GM23338 (cell line): ENCODE measurements around the gene GNAI2. TPM values are rescaled to one million over a fixed set of nuclear protein-coding genes. Genes with fewer than 3 reads are reported as not detected.

Experiments used
- ATAC-seq: fragments of 200-7000 bp; cut with Tn5 transposase; 3 replicates; pipeline ENCODE4 v1.9.1; 2020
- DNase-seq: peaks from one replicate; pipeline ENCODE4 v3.0.0-alpha.2; 2015; ENCODE audit warnings: low spot score
- H2AFZ ChIP-seq: fragments of 200-600 bp; sonication (generic); 2 replicates; pipeline ENCODE4 v1.8.0; 2016; ENCODE audit warnings: antibody characterized with exemption, mild to moderate bottlenecking, moderate library complexity
- H3F3A ChIP-seq: fragments of 200-600 bp; sonication (generic); replicated peaks from 2 replicates; pipeline ENCODE4 v1.8.0; 2017; ENCODE audit warnings: antibody characterized with exemption, mixed run types, low read depth
- H3K27ac ChIP-seq: fragments of 200-600 bp; sonication (generic); 2 replicates; pipeline ENCODE4 v1.6.1; 2016; ENCODE audit warnings: low read depth
- H3K27me3 ChIP-seq: fragments of 200-600 bp; sonication (generic); 2 replicates; pipeline ENCODE4 v1.8.0; 2016; ENCODE audit warnings: mild to moderate bottlenecking, mixed run types, moderate library complexity; ENCODE audit not compliant: insufficient read depth
- H3K36me3 ChIP-seq: fragments of 200-600 bp; sonication (generic); 2 replicates; pipeline ENCODE4 v1.8.0; 2016; ENCODE audit warnings: mild to moderate bottlenecking; ENCODE audit not compliant: insufficient read depth
- H3K4me1 ChIP-seq: fragments of 200-600 bp; sonication (generic); 2 replicates; pipeline ENCODE4 v1.8.0; 2016; ENCODE audit warnings: mild to moderate bottlenecking, moderate library complexity; ENCODE audit not compliant: insufficient read depth
- H3K4me2 ChIP-seq: fragments of 200-600 bp; sonication (generic); 2 replicates; pipeline ENCODE4 v1.7.1; 2017; ENCODE audit warnings: mixed run types
- H3K4me3 ChIP-seq: fragments of 200-600 bp; sonication (generic); 2 replicates; pipeline ENCODE4 v1.6.1; 2016; ENCODE audit warnings: mixed run types
- H3K79me2 ChIP-seq: fragments of 200-600 bp; sonication (generic); replicated peaks from 2 replicates; pipeline ENCODE4 v1.8.0; 2017; ENCODE audit warnings: mild to moderate bottlenecking; ENCODE audit not compliant: insufficient read depth
- H3K9me2 ChIP-seq: fragments of 200-600 bp; sonication (generic); 2 replicates; pipeline ENCODE4 v1.8.0; 2017; ENCODE audit not compliant: insufficient read depth
- H4K20me1 ChIP-seq: fragments of 200-600 bp; sonication (generic); replicated peaks from 2 replicates; pipeline ENCODE4 v1.8.0; 2017; ENCODE audit warnings: mild to moderate bottlenecking; ENCODE audit not compliant: insufficient read depth
- H3K27ac Mint-ChIP-seq: 2 replicates; pipeline ENCODE4 v1.8.0; 2020; ENCODE audit warnings: inconsistent platforms, mild to moderate bottlenecking, moderate library complexity, mixed read lengths
- H3K27me3 Mint-ChIP-seq: 3 replicates; pipeline ENCODE4 v1.8.0; 2022; ENCODE audit warnings: low read depth, mild to moderate bottlenecking, moderate library complexity, mixed read lengths, inconsistent platforms; ENCODE audit not compliant: insufficient read depth, poor library complexity
- H3K36me3 Mint-ChIP-seq: 3 replicates; pipeline ENCODE4 v1.8.0; 2021; ENCODE audit warnings: low read depth, mild to moderate bottlenecking, inconsistent platforms, moderate library complexity, mixed read lengths
- H3K4me1 Mint-ChIP-seq: 3 replicates; pipeline ENCODE4 v1.8.0; 2020; ENCODE audit warnings: mild to moderate bottlenecking, inconsistent platforms, mixed read lengths
- H3K4me3 Mint-ChIP-seq: 3 replicates; pipeline ENCODE4 v1.8.0; 2021; ENCODE audit warnings: moderate library complexity, mild to moderate bottlenecking, inconsistent platforms, mixed read lengths
- H3K9me3 Mint-ChIP-seq: 3 replicates; pipeline ENCODE4 v1.8.0; 2020; ENCODE audit warnings: moderate library complexity, mild to moderate bottlenecking, inconsistent platforms, mixed read lengths
- CREB1 ChIP-seq: fragments of 250-450 bp; sonication (Bioruptor Pico); IDR thresholded peaks from 2 replicates; pipeline ENCODE4 v1.5.0; 2020; ENCODE audit warnings: low read depth, mild to moderate bottlenecking, moderate library complexity
- EZH2 ChIP-seq: fragments of 200-600 bp; sonication (generic); IDR thresholded peaks from one replicate; pipeline ENCODE4 v1.8.0; 2017; ENCODE audit warnings: antibody characterized with exemption, mild to moderate bottlenecking, low read depth; ENCODE audit not compliant: unreplicated experiment
- EZH2phosphoT487 ChIP-seq: fragments of 200-600 bp; sonication (generic); IDR thresholded peaks from one replicate; pipeline ENCODE4 v1.8.1; 2018; ENCODE audit warnings: antibody characterized with exemption; ENCODE audit not compliant: unreplicated experiment
- JUNB ChIP-seq: IDR thresholded peaks from one replicate; pipeline ENCODE4 v1.6.1; 2016; ENCODE audit warnings: antibody characterized with exemption; ENCODE audit not compliant: unreplicated experiment
- NANOG ChIP-seq: IDR thresholded peaks from 2 replicates; pipeline ENCODE4 v1.6.1; 2016; ENCODE audit warnings: antibody characterized with exemption, borderline replicate concordance
- POLR2AphosphoS5 ChIP-seq: IDR thresholded peaks from 2 replicates; pipeline ENCODE4 v1.6.1; 2016; ENCODE audit warnings: antibody characterized with exemption, low read depth
- STAT1 ChIP-seq: IDR thresholded peaks from one replicate; pipeline ENCODE4 v1.6.1; 2016; ENCODE audit warnings: antibody characterized with exemption; ENCODE audit not compliant: unreplicated experiment
- ZNF114 ChIP-seq: fragments of 250-450 bp; sonication (Bioruptor Pico); IDR thresholded peaks from 2 replicates; pipeline ENCODE4 v1.5.0; 2020; ENCODE audit warnings: mild to moderate bottlenecking, moderate library complexity
- ZNF331 ChIP-seq: fragments of 250-450 bp; sonication (Bioruptor Pico); IDR thresholded peaks from 2 replicates; pipeline ENCODE4 v1.5.0; 2020; ENCODE audit warnings: low read depth, mild to moderate bottlenecking, moderate library complexity
- polyA plus RNA-seq: library from polyadenylated mRNA; unstranded; fragments of >200 nt; fragmentation: Nextera tagmentation; extraction: Ambion mirVana; gene quantifications from 2 replicates; pipeline ENCODE4 v1.2.1, GENCODE V29; 2016
- total RNA-seq: library from RNA; depleted of rRNA; stranded (reverse); fragments of >200 nt; shearing (Covaris generic); gene quantifications from 2 replicates; pipeline ENCODE4 v1.2.3, GENCODE V29; 2014
- TF ChIP-seq, protein P1 (sequence below), 2 experiments: fragments of 200-600 bp in 1 of 2; sonication (generic) in 1 of 2; conservative IDR thresholded peaks; 2 replicates each; pipeline versions ENCODE4 v1.5.1 to v1.6.1; 2016 to 2017; ENCODE audit warnings: antibody characterized with exemption in 2 of 2, low read depth in 2 of 2, mild to moderate bottlenecking in 2 of 2, moderate library complexity in 1 of 2
- TF ChIP-seq, protein P2 (sequence below): IDR thresholded peaks from 2 replicates; pipeline ENCODE4 v1.6.1; 2016; ENCODE audit warnings: antibody characterized with exemption
- TF ChIP-seq, protein P3 (sequence below): IDR thresholded peaks from one replicate; pipeline ENCODE4 v1.6.1; 2018; ENCODE audit warnings: antibody characterized with exemption; ENCODE audit not compliant: unreplicated experiment
- TF ChIP-seq, protein P4 (sequence below): fragments of 250-450 bp; sonication (Bioruptor Pico); IDR thresholded peaks from 2 replicates; pipeline ENCODE4 v1.5.0; 2020; ENCODE audit warnings: mild to moderate bottlenecking, moderate library complexity

GNAI2 gene
- total and polyA plus RNA-seq, 2 experiments from 2014 or later, result 138 to 153 TPM

DNA sequence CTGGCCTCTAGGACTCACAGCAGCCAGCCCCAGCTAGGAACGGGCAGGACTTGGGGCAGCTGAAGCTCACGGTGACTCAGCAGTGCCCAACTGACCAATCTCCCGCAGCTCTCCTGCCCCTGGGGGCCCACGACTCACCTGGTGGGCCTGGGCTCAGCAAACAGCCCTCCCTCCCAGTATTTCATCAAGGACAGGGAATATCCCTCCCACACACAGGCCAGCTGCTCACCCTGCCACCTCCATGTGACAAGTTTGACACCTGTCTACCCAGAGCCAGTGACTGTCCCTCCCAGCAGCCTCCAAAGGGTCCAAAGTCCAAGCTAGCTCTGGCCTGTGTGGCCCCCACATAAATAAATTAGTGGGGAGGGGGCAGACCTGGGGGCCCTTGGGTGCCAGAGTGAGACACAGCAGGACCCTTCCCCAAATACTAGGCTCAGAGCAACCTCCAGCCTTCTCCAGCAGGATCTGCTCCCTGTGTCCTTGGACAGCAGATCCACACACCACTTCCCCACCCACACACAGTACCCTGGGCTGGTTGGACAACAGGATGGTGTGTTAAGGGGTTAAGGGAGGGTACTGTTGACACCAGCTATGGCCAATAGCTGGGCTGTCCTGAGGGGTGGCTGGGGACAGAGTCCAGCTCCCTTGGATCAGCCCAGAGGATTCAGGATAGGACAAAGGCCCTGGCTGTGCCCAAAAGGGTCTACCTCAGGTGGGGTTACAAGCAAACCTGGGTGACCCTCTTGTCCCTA is 40.3 kb upstream of the GNAI2 start:
- no peak overlapping the region for H3K4me3 ChIP-seq
- H3K36me3 ChIP-seq, result no peaks in the 10 kb centered on the region
- H3K79me2 ChIP-seq, result no peaks in the 10 kb centered on the region
- no peaks in the 10 kb centered on the region for H3K9me3 Mint-ChIP-seq
- peaks cover 8% of the 10 kb centered on the region; the same call in 1 of the 2 replicates for H3K4me1 ChIP-seq
- no peaks in the 10 kb centered on the region for H4K20me1 ChIP-seq
- H3K4me2 ChIP-seq, result peak overlapping the region; percentile 71; the same call in 1 of the 2 replicates
- ATAC-seq (no peak), DNase-seq (no peak)
- no peaks in the 10 kb centered on the region for H3F3A ChIP-seq
- H2AFZ ChIP-seq, result no peak overlapping the region; the same call in 1 of the 2 replicates
- peaks cover 12% of the 10 kb centered on the region; the same call in 1 of the 2 replicates for H3K27me3 ChIP-seq
- no peak overlapping the region for H3K27ac Mint-ChIP-seq
- H3K4me3 Mint-ChIP-seq, result no peak overlapping the region
- H3K9me2 ChIP-seq, result no peaks in the 10 kb centered on the region
- peaks cover 15% of the 10 kb centered on the region for H3K27me3 Mint-ChIP-seq
- TF ChIP-seq EZH2phosphoT487, result no peak
- no peak for TF ChIP-seq POLR2AphosphoS5
- TF ChIP-seq, protein P1, sequence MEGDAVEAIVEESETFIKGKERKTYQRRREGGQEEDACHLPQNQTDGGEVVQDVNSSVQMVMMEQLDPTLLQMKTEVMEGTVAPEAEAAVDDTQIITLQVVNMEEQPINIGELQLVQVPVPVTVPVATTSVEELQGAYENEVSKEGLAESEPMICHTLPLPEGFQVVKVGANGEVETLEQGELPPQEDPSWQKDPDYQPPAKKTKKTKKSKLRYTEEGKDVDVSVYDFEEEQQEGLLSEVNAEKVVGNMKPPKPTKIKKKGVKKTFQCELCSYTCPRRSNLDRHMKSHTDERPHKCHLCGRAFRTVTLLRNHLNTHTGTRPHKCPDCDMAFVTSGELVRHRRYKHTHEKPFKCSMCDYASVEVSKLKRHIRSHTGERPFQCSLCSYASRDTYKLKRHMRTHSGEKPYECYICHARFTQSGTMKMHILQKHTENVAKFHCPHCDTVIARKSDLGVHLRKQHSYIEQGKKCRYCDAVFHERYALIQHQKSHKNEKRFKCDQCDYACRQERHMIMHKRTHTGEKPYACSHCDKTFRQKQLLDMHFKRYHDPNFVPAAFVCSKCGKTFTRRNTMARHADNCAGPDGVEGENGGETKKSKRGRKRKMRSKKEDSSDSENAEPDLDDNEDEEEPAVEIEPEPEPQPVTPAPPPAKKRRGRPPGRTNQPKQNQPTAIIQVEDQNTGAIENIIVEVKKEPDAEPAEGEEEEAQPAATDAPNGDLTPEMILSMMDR (conservative IDR thresholded peaks at IDR 0.05; ENCODE audit: low read depth in 2 of 2), result no peak
- no peak for TF ChIP-seq NANOG
- TF ChIP-seq, protein P2, sequence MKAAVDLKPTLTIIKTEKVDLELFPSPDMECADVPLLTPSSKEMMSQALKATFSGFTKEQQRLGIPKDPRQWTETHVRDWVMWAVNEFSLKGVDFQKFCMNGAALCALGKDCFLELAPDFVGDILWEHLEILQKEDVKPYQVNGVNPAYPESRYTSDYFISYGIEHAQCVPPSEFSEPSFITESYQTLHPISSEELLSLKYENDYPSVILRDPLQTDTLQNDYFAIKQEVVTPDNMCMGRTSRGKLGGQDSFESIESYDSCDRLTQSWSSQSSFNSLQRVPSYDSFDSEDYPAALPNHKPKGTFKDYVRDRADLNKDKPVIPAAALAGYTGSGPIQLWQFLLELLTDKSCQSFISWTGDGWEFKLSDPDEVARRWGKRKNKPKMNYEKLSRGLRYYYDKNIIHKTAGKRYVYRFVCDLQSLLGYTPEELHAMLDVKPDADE, result no peak
- TF ChIP-seq, protein P3, sequence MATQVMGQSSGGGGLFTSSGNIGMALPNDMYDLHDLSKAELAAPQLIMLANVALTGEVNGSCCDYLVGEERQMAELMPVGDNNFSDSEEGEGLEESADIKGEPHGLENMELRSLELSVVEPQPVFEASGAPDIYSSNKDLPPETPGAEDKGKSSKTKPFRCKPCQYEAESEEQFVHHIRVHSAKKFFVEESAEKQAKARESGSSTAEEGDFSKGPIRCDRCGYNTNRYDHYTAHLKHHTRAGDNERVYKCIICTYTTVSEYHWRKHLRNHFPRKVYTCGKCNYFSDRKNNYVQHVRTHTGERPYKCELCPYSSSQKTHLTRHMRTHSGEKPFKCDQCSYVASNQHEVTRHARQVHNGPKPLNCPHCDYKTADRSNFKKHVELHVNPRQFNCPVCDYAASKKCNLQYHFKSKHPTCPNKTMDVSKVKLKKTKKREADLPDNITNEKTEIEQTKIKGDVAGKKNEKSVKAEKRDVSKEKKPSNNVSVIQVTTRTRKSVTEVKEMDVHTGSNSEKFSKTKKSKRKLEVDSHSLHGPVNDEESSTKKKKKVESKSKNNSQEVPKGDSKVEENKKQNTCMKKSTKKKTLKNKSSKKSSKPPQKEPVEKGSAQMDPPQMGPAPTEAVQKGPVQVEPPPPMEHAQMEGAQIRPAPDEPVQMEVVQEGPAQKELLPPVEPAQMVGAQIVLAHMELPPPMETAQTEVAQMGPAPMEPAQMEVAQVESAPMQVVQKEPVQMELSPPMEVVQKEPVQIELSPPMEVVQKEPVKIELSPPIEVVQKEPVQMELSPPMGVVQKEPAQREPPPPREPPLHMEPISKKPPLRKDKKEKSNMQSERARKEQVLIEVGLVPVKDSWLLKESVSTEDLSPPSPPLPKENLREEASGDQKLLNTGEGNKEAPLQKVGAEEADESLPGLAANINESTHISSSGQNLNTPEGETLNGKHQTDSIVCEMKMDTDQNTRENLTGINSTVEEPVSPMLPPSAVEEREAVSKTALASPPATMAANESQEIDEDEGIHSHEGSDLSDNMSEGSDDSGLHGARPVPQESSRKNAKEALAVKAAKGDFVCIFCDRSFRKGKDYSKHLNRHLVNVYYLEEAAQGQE, result no peak
- TF ChIP-seq, protein P4, sequence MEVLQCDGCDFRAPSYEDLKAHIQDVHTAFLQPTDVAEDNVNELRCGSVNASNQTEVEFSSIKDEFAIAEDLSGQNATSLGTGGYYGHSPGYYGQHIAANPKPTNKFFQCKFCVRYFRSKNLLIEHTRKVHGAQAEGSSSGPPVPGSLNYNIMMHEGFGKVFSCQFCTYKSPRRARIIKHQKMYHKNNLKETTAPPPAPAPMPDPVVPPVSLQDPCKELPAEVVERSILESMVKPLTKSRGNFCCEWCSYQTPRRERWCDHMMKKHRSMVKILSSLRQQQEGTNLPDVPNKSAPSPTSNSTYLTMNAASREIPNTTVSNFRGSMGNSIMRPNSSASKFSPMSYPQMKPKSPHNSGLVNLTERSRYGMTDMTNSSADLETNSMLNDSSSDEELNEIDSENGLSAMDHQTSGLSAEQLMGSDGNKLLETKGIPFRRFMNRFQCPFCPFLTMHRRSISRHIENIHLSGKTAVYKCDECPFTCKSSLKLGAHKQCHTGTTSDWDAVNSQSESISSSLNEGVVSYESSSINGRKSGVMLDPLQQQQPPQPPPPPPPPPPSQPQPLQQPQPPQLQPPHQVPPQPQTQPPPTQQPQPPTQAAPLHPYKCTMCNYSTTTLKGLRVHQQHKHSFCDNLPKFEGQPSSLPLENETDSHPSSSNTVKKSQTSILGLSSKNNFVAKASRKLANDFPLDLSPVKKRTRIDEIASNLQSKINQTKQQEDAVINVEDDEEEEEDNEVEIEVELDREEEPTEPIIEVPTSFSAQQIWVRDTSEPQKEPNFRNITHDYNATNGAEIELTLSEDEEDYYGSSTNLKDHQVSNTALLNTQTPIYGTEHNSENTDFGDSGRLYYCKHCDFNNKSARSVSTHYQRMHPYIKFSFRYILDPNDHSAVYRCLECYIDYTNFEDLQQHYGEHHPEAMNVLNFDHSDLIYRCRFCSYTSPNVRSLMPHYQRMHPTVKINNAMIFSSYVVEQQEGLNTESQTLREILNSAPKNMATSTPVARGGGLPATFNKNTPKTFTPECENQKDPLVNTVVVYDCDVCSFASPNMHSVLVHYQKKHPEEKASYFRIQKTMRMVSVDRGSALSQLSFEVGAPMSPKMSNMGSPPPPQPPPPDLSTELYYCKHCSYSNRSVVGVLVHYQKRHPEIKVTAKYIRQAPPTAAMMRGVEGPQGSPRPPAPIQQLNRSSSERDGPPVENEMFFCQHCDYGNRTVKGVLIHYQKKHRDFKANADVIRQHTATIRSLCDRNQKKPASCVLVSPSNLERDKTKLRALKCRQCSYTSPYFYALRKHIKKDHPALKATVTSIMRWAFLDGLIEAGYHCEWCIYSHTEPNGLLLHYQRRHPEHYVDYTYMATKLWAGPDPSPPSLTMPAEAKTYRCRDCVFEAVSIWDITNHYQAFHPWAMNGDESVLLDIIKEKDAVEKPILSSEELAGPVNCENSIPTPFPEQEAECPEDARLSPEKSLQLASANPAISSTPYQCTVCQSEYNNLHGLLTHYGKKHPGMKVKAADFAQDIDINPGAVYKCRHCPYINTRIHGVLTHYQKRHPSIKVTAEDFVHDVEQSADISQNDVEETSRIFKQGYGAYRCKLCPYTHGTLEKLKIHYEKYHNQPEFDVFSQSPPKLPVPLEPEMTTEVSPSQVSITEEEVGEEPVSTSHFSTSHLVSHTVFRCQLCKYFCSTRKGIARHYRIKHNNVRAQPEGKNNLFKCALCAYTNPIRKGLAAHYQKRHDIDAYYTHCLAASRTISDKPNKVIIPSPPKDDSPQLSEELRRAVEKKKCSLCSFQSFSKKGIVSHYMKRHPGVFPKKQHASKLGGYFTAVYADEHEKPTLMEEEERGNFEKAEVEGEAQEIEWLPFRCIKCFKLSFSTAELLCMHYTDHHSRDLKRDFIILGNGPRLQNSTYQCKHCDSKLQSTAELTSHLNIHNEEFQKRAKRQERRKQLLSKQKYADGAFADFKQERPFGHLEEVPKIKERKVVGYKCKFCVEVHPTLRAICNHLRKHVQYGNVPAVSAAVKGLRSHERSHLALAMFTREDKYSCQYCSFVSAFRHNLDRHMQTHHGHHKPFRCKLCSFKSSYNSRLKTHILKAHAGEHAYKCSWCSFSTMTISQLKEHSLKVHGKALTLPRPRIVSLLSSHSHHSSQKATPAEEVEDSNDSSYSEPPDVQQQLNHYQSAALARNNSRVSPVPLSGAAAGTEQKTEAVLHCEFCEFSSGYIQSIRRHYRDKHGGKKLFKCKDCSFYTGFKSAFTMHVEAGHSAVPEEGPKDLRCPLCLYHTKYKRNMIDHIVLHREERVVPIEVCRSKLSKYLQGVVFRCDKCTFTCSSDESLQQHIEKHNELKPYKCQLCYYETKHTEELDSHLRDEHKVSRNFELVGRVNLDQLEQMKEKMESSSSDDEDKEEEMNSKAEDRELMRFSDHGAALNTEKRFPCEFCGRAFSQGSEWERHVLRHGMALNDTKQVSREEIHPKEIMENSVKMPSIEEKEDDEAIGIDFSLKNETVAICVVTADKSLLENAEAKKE, result no peak
- TF ChIP-seq EZH2, result no peak
- no peak for TF ChIP-seq ZNF331 (CRISPR knock-in tag)
- TF ChIP-seq JUNB, result no peak
- no peak for TF ChIP-seq CREB1 (CRISPR knock-in tag)
- no peak for TF ChIP-seq STAT1
- TF ChIP-seq ZNF114, result no peak
- no peaks in the 10 kb centered on the region for H3K36me3 Mint-ChIP-seq
- H3K4me1 Mint-ChIP-seq, result peaks cover 6% of the 10 kb centered on the region
- no peak overlapping the region for H3K27ac ChIP-seq
